Measurements from ENCODE around the gene CNEP1R1.

CNEP1R1 gene

GRCh38 chr16:50059669-50060068 lies 34.6 kb downstream of the CNEP1R1 start:
- Histone ChIP-seq H3K36me3 (ENCODE audit: insufficient read depth, low read length) (no peaks in the 10 kb centered on the region), H3K9ac (ENCODE audit: insufficient read length) (no peak overlapping the region), H3K27ac (no peak overlapping the region), H3K4me3 (no peak overlapping the region), H3K9me3 (ENCODE audit: low read depth, low read length) (no peaks in the 10 kb centered on the region)
- DNase-seq (ENCODE audit: low read depth, low spot score): no peak
- no peak for TF ChIP-seq EZH2 (IDR thresholded peaks at IDR 0.05)
- no peak for TF ChIP-seq FOXP2 (optimal IDR thresholded peaks at IDR 0.05; ENCODE audit: control extremely low read depth, extremely low read length, insufficient read depth)
- no peak for TF ChIP-seq POLR2AphosphoS5 (IDR thresholded peaks at IDR 0.05; ENCODE audit: borderline replicate concordance, low read depth, low read length)

- H3K9ac ChIP-seq (ENCODE audit: insufficient read length): no peak overlapping the region
- no peak overlapping the region for H3K4me3 ChIP-seq
- DNase-seq (ENCODE audit: low read depth, low spot score): no peak
- no peaks in the 10 kb centered on the region for H3K9me3 ChIP-seq (ENCODE audit: low read depth, low read length)
- H3K27ac ChIP-seq: no peak overlapping the region
- H3K36me3 ChIP-seq (ENCODE audit: insufficient read depth, low read length): no peaks in the 10 kb centered on the region
- no peak for TF ChIP-seq EZH2 (IDR thresholded peaks at IDR 0.05)
- TF ChIP-seq POLR2AphosphoS5 (IDR thresholded peaks at IDR 0.05; ENCODE audit: borderline replicate concordance, low read depth, low read length): no peak
- no peak for TF ChIP-seq FOXP2 (optimal IDR thresholded peaks at IDR 0.05; ENCODE audit: control extremely low read depth, extremely low read length, insufficient read depth)
These were observed 36.3 kb downstream of the CNEP1R1 start for GRCh38 chr16:50061326-50061725.

GRCh38 chr16:50065241-50065623 lies 40.2 kb downstream of the CNEP1R1 start:
- no peak overlapping the region for H3K27ac ChIP-seq
- no peak for DNase-seq (ENCODE audit: low read depth, low spot score)
- H3K36me3 ChIP-seq (ENCODE audit: insufficient read depth, low read length): peaks cover 6% of the 10 kb centered on the region
- H3K9ac ChIP-seq (ENCODE audit: insufficient read length): no peak overlapping the region
- H3K4me3 ChIP-seq: peak overlapping the region; percentile 89
- TF ChIP-seq EZH2 (IDR thresholded peaks at IDR 0.05) (no peak), POLR2AphosphoS5 (IDR thresholded peaks at IDR 0.05; ENCODE audit: borderline replicate concordance, low read depth, low read length) (no peak), FOXP2 (optimal IDR thresholded peaks at IDR 0.05; ENCODE audit: control extremely low read depth, extremely low read length, insufficient read depth) (no peak)
- H3K9me3 ChIP-seq (ENCODE audit: low read depth, low read length): no peaks in the 10 kb centered on the region

GRCh38 chr16:50065624-50066481 lies 40.8 kb downstream of the CNEP1R1 start, which contains the start of gene HEATR3:
Gene HEATR3, plus strand, starts transcription at chr16:50065970. Its CDS starts 162 bp downstream, at chr16:50066132.
- H3K9me3 ChIP-seq (ENCODE audit: low read depth, low read length): no peaks in the 10 kb centered on the region
- H3K9ac ChIP-seq (ENCODE audit: insufficient read length): peak within 1 kb of the TSS; percentile 80
- peak within 1 kb of the TSS; percentile 89 for H3K4me3 ChIP-seq
- H3K27ac ChIP-seq: 0 out of 2 replicates have a peak within 1 kb of the TSS, but pooled peaks have one; percentile 36
- DNase-seq (ENCODE audit: low read depth, low spot score): peak; percentile 30
- peak; percentile 75; the same call in 1 of the 2 replicates for TF ChIP-seq POLR2AphosphoS5 (IDR thresholded peaks at IDR 0.05; ENCODE audit: borderline replicate concordance, low read depth, low read length)
- no peak for TF ChIP-seq FOXP2 (optimal IDR thresholded peaks at IDR 0.05; ENCODE audit: control extremely low read depth, extremely low read length, insufficient read depth)
- TF ChIP-seq EZH2 (IDR thresholded peaks at IDR 0.05): no peak
- H3K36me3 ChIP-seq (ENCODE audit: insufficient read depth, low read length): peaks cover 6% of the 10 kb centered on the region

- TF ChIP-seq EZH2 (IDR thresholded peaks at IDR 0.05): no peak
- TF ChIP-seq POLR2AphosphoS5 (IDR thresholded peaks at IDR 0.05; ENCODE audit: borderline replicate concordance, low read depth, low read length): no peak
- no peak for TF ChIP-seq FOXP2 (optimal IDR thresholded peaks at IDR 0.05; ENCODE audit: control extremely low read depth, extremely low read length, insufficient read depth)
- Histone ChIP-seq H3K4me3 (peak overlapping the region; percentile 89), H3K9me3 (ENCODE audit: low read depth, low read length) (no peaks in the 10 kb centered on the region), H3K27ac (no peak overlapping the region), H3K36me3 (ENCODE audit: insufficient read depth, low read length) (peaks cover 6% of the 10 kb centered on the region), H3K9ac (ENCODE audit: insufficient read length) (peak overlapping the region; percentile 73)
- DNase-seq (ENCODE audit: low read depth, low spot score): no peak
These were observed 41.7 kb downstream of the CNEP1R1 start for GRCh38 chr16:50066482-50067289.

GRCh38 chr16:50067290-50067853 lies 42.3 kb downstream of the CNEP1R1 start:
- no peak for DNase-seq (ENCODE audit: low read depth, low spot score)
- Histone ChIP-seq H3K4me3 (peak overlapping the region; percentile 28), H3K27ac (no peak overlapping the region), H3K36me3 (ENCODE audit: insufficient read depth, low read length) (peaks cover 6% of the 10 kb centered on the region), H3K9ac (ENCODE audit: insufficient read length) (no peak overlapping the region), H3K9me3 (ENCODE audit: low read depth, low read length) (no peaks in the 10 kb centered on the region)
- no peak for TF ChIP-seq EZH2 (IDR thresholded peaks at IDR 0.05)
- no peak for TF ChIP-seq POLR2AphosphoS5 (IDR thresholded peaks at IDR 0.05; ENCODE audit: borderline replicate concordance, low read depth, low read length)
- TF ChIP-seq FOXP2 (optimal IDR thresholded peaks at IDR 0.05; ENCODE audit: control extremely low read depth, extremely low read length, insufficient read depth): no peak

- H3K36me3 ChIP-seq (ENCODE audit: insufficient read depth, low read length): peaks cover 6% of the 10 kb centered on the region
- TF ChIP-seq FOXP2 (optimal IDR thresholded peaks at IDR 0.05; ENCODE audit: control extremely low read depth, extremely low read length, insufficient read depth) (no peak), EZH2 (IDR thresholded peaks at IDR 0.05) (no peak), POLR2AphosphoS5 (IDR thresholded peaks at IDR 0.05; ENCODE audit: borderline replicate concordance, low read depth, low read length) (no peak)
- H3K4me3 ChIP-seq: no peak overlapping the region
- no peak overlapping the region for H3K9ac ChIP-seq (ENCODE audit: insufficient read length)
- H3K9me3 ChIP-seq (ENCODE audit: low read depth, low read length): no peaks in the 10 kb centered on the region
- H3K27ac ChIP-seq: no peak overlapping the region
- DNase-seq (ENCODE audit: low read depth, low spot score): no peak
These were observed 43.5 kb downstream of the CNEP1R1 start for GRCh38 chr16:50068550-50068949.

- no peak for DNase-seq (ENCODE audit: low read depth, low spot score)
- H3K4me3 ChIP-seq: no peak overlapping the region
- peaks cover 6% of the 10 kb centered on the region for H3K36me3 ChIP-seq (ENCODE audit: insufficient read depth, low read length)
- H3K27ac ChIP-seq: no peak overlapping the region
- TF ChIP-seq FOXP2 (optimal IDR thresholded peaks at IDR 0.05; ENCODE audit: control extremely low read depth, extremely low read length, insufficient read depth) (no peak), EZH2 (IDR thresholded peaks at IDR 0.05) (no peak), POLR2AphosphoS5 (IDR thresholded peaks at IDR 0.05; ENCODE audit: borderline replicate concordance, low read depth, low read length) (no peak)
- H3K9ac ChIP-seq (ENCODE audit: insufficient read length): no peak overlapping the region
- no peaks in the 10 kb centered on the region for H3K9me3 ChIP-seq (ENCODE audit: low read depth, low read length)
These were observed 44.0 kb downstream of the CNEP1R1 start for GRCh38 chr16:50069060-50069459.

Data from SK-N-MC (cell line).